NCI-H748 (cell line): Measurements from ENCODE around the gene BTNL9.
"Not testable (repeated sequence)": the region's sequence is repeated elsewhere in the genome, so short reads cannot be mapped to it uniquely, and the experiment has no call there.

ENCODE experiments used
- DNase-seq: peaks from one replicate; lab custom pipeline; 2025; ENCODE audit not compliant: unreplicated experiment; lab: John Stamatoyannopoulos, UW

The BTNL9 gene

GRCh38 chr5:181042722-181043121 lies 2.7 kb downstream of the BTNL9 start:
- no peak for DNase-seq

DNA sequence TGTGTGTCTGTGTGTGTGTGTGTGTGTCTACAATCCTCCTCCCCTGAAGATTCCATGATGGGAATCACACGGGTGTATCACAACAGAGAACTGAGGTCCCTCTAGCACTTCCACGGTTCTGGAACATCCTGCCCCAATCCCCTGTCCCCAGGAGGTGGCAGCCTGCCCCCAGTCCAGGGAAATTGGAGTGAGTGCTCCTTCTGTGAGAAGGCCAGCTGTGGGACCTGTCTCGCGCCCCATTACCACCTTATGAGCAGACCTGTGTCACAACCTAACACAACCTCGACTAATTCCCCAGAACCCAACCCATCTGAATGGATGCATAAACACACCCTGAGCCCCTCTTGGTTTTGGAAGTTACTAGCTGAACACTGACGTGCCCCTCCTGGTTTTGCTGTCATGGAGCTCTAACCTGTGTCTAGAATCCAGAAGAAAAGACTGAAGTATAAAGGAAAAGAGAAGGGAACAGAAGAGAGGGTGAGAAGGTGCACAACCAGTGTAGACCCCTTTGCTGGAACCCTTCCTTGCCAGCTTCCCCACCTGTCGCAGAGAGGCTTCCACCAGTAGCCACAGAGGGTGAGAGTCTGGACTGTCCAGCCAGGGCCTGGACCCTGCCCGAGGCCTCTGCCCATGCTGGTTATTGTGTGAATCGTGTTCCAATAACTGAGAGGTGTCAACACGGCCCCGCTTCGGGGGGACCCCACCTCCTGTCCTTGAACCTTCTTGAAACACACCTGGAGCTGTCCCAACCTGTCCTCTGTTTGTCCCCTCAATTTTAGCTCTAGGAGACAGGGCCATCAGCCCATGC lies 3.4 kb downstream of the BTNL9 start:
- peak; percentile 10 for DNase-seq

DNA sequence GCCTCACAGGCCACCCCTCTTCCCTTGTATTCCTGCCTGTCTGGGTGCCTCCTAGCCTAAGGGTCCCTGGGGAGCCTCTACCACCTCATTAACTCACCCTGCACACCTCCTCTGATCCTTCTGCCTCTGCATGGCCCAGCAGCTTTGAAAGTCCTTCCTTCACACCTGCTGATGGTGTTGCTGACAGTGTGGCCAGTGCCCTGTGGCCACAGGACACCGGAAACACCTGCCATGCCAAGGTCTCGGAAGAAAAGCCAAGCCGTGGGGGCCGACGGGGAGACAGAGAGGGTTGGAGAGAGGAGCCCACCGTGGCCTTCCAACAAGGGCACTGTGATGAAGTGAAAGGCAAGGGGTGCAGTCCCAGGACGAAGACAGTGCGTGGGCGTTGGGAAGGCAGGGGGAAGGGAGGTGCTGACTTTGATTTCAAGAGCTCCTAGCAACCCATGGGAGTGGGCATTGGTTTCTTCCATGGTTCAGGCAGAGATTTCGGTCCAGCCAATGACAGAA lies 4.1 kb downstream of the BTNL9 start:
- no peak for DNase-seq

GRCh38 chr5:181044662-181045305 lies 4.7 kb downstream of the BTNL9 start:
- DNase-seq = no peak

GRCh38 chr5:181045316-181045715 lies 5.2 kb downstream of the BTNL9 start:
- no peak for DNase-seq

DNA sequence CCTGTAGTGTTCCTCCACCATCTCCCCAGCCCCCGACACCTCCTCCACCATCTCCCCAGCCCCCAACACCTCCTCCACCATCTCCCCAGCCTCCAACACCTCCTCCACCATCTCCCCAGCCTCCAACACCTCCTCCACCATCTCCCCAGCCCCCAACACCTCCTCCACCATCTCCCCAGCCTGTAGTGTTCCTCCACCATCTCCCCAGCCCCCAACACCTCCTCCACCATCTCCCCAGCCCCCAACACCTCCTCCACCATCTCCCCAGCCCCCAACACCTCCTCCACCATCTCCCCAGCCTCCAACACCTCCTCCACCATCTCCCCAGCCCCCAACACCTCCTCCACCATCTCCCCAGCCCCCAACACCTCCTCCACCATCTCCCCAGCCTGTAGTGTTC lies 5.8 kb downstream of the BTNL9 start:
- not testable (repeated sequence) for DNase-seq

GRCh38 chr5:181047288-181047687 lies 7.2 kb downstream of the BTNL9 start:
- no peak for DNase-seq

- no peak for DNase-seq
Observed at GRCh38 chr5:181047921-181048320, 7.9 kb downstream of the BTNL9 start.

DNA sequence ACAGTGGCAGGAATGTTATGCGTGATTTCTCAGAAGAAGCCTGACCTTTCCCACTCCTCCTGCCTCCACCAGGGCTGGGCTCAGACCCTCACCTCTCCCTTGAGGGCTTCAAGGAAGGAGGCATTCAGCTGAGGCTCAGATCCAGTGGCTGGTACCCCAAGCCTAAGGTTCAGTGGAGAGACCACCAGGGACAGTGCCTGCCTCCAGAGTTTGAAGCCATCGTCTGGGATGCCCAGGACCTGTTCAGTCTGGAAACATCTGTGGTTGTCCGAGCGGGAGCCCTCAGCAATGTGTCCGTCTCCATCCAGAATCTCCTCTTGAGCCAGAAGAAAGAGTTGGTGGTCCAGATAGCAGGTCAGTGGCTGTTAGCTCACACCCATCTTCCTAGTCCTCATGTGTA lies 9.9 kb downstream of the BTNL9 start:
- DNase-seq = no peak

GRCh38 chr5:181051841-181052671 lies 12.0 kb downstream of the BTNL9 start:
- no peak for DNase-seq

- peak; percentile 59 for DNase-seq
Observed at GRCh38 chr5:181052672-181053487, 12.8 kb downstream of the BTNL9 start.

- DNase-seq = peak; percentile 68
Observed at GRCh38 chr5:181053488-181054121, 13.5 kb downstream of the BTNL9 start.

GRCh38 chr5:181054138-181054537 lies 14.1 kb downstream of the BTNL9 start:
- no peak for DNase-seq

DNA sequence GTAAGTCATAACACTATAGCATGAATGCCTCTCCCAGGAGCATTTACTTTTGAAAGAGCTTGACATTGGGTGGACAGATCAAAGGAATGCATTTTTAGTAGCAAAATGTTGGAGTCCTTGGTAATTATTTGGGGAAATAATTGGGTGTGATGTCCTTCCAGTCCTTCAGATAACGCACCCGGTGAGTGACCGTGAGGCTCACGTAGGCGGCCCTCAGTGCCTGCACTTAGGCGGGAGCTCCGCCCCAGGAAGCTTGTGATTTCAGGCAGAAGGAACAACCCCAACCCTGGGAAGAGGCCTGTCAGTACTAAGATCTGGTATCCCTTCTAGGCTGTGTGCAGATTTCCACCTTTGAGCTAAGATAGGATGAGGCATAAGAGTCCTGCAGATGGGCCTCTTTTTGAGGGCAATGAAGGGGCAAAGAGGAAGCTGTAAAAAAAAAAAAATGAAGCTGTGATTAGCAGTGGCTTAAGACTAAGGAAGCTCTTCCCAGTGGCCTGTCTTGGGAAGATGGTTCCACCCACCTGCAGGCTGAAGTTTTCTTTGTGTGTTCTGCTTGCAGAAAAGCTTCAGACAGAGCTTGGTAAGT lies 14.9 kb downstream of the BTNL9 start:
- no peak for DNase-seq

DNA sequence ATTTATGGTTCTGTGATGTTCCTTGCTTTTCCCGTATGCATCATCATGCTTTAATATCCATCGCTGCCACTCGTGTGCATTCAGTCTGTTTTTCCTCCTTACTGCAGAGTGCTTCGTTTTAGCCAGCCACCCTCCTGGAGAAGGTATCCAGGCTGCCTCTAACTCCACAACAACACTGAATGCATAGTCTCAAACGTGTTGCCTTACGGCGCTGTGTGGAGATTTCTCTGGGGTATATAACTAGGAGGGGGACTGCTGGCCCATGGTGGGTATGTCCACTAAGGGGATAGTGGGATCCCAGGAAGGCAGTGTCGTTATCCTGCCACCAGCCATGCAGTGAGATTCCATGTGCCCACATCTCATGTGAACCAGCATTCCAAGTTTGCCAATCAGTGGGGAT lies 16.4 kb downstream of the BTNL9 start:
- no peak for DNase-seq

- no peak for DNase-seq
Observed at GRCh38 chr5:181058321-181058720, 18.3 kb downstream of the BTNL9 start.

DNA sequence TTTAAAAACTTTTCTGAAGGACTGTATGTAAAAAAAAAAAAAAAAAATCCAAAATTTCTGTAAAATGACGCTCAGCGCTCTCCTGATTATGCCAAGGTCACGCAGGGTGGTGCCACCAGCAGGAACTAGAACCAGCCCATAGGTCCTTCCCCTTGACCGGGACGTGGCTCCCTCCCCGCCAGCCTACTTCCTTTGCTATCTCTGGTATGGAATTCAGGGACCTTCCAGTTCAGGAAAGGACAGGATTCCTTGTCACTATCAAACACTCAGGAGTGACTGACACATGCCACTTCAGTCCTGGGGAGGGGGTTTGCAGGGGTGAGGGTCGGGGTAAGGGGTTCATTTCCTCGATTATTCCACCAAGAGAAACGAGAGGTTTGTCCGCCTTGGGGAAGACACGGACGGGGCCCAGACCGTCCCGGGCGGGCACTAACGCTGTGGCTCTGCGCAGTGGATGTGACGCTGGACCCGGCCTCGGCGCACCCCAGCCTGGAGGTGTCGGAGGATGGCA lies 18.8 kb downstream of the BTNL9 start:
- no peak for DNase-seq

DNA sequence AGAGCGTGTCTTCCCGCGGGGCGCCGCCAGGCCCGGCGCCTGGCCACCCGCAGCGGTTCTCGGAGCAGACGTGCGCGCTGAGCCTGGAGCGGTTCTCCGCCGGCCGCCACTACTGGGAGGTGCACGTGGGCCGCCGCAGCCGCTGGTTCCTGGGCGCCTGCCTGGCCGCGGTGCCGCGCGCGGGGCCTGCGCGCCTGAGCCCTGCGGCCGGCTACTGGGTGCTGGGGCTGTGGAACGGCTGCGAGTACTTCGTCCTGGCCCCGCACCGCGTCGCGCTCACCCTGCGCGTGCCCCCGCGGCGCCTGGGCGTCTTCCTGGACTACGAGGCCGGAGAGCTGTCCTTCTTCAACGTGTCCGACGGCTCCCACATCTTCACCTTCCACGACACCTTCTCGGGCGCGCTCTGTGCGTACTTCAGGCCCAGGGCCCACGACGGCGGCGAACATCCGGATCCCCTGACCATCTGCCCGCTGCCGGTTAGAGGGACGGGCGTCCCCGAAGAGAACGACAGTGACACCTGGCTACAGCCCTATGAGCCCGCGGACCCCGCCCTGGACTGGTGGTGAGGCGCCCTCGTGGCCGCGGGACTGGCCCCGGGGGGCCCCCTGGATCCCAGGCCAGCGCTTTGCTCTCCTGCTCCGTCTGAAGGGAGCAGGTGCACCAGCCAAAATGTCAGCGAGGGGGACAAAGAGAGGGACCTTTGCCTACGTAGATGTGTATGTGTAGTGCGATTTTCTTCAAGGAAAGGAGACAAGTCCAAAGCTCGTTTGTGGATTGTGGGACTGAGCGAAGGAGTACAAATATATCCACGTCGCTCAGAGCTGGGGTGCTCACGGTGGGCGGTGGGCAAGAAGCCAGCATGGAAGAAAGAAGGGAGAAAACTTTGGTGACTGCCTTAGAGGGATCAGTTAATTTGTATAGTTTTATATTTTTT lies 19.5 kb downstream of the BTNL9 start:
- no peak for DNase-seq

DNA sequence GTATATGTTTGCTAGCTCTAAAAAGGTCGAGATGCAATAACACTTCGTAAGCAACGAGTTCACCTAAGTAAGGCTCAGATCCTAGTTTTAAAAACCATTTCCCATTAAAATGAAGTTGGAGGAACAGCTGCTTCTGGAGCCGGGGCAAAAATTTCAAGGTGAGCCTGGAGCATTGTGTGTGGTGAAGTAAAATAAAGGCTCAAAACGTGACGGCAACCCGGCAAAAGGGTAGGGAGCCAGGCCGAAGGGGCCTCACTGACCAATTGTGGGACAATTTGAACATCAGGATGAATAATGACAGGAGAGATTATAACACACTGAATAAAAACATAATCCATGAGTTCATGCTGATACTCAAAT lies 20.1 kb downstream of the BTNL9 start:
- DNase-seq = no peak
